CD14-positive monocyte (primary cell): ENCODE data around the gene SLC12A8. TPM values are rescaled to one million over a fixed set of nuclear protein-coding genes. Genes with fewer than 3 reads are reported as not detected.

Source experiments
- DNase-seq, 3 donors: peaks; one replicate each; pipeline ENCODE4 v3.0.0-alpha.2; 2011 to 2022
- H2AFZ ChIP-seq: 2 replicates; pipeline ENCODE4 v1.6.0; 2012; ENCODE audit warnings: mild to moderate bottlenecking, low read depth, low read length, inconsistent platforms; ENCODE audit not compliant: insufficient read depth, poor library complexity, severe bottlenecking
- H3K27ac ChIP-seq, 2 donors: 1 replicate in 1 of 2; 2 replicates in 1 of 2; pipeline ENCODE4 v1.5.1; 2012 to 2013; ENCODE audit warnings: low read length in 2 of 2, control low read depth in 1 of 2, inconsistent platforms in 1 of 2, low read depth in 1 of 2, mild to moderate bottlenecking in 1 of 2
- H3K27me3 ChIP-seq, 2 donors: one replicate each; pipeline versions ENCODE4 v1.6.0 to v1.6.1; 2011 to 2013; ENCODE audit warnings: low read length in 2 of 2; ENCODE audit not compliant: control insufficient read depth in 2 of 2, insufficient read depth in 2 of 2
- H3K36me3 ChIP-seq, 2 donors: replicated peaks in 1 of 2; 1 replicate in 1 of 2; 2 replicates in 1 of 2; pipeline versions ENCODE4 v1.5.1 to v1.6.1; 2012 to 2013; ENCODE audit warnings: low read length in 2 of 2, control low read depth in 1 of 2, inconsistent platforms in 1 of 2, mild to moderate bottlenecking in 1 of 2; ENCODE audit not compliant: insufficient read depth in 2 of 2, control insufficient read depth in 1 of 2
- H3K4me1 ChIP-seq, 2 donors: 1 replicate in 1 of 2; 2 replicates in 1 of 2; pipeline versions ENCODE4 v1.5.1 to v1.6.1; 2012 to 2013; ENCODE audit warnings: low read length in 2 of 2, control low read depth in 1 of 2, inconsistent platforms in 1 of 2, mild to moderate bottlenecking in 1 of 2, moderate library complexity in 1 of 2; ENCODE audit not compliant: insufficient read depth in 2 of 2, control insufficient read depth in 1 of 2
- H3K4me2 ChIP-seq: replicated peaks from 2 replicates; pipeline ENCODE3; 2012; ENCODE audit warnings: low read length, moderate library complexity, mild to moderate bottlenecking; ENCODE audit not compliant: poor library complexity, severe bottlenecking; ENCODE audit errors: extremely low read depth
- H3K4me3 ChIP-seq, 3 experiments: fragments of 200-600 bp in 1 of 3; sonication (generic) in 1 of 3; replicated peaks in 1 of 3; 1 replicate in 2 of 3; 2 replicates in 1 of 3; pipeline ENCODE4 v1.5.1; 2011 to 2013; ENCODE audit warnings: low read length in 3 of 3, mild to moderate bottlenecking in 3 of 3, control low read depth in 2 of 3, low read depth in 2 of 3, inconsistent platforms in 1 of 3, moderate library complexity in 1 of 3
- H3K79me2 ChIP-seq: 2 replicates; pipeline ENCODE4 v1.6.0; 2012; ENCODE audit warnings: mild to moderate bottlenecking, control low read depth, inconsistent platforms, low read length, moderate library complexity; ENCODE audit not compliant: insufficient read depth
- H3K9ac ChIP-seq: 2 replicates; pipeline ENCODE4 v1.6.0; 2017; ENCODE audit warnings: low read length, mild to moderate bottlenecking; ENCODE audit not compliant: insufficient read depth, poor library complexity, severe bottlenecking
- H3K9me3 ChIP-seq, 2 donors: replicated peaks in 1 of 2; 1 replicate in 1 of 2; 2 replicates in 1 of 2; pipeline versions ENCODE4 v1.5.1 to v1.6.1; 2012 to 2013; ENCODE audit warnings: low read length in 2 of 2, control low read depth in 1 of 2; ENCODE audit not compliant: control insufficient read depth in 1 of 2, insufficient read depth in 1 of 2
- H4K20me1 ChIP-seq: 2 replicates; pipeline ENCODE4 v1.6.0; 2012; ENCODE audit warnings: mild to moderate bottlenecking, low read length, control low read depth, moderate library complexity; ENCODE audit not compliant: insufficient read depth
- H3K27ac Mint-ChIP-seq, 7 donors: one replicate each; pipeline ENCODE4 v1.8.0; 2020; ENCODE audit warnings: mild to moderate bottlenecking in 7 of 7, mixed read lengths in 7 of 7, moderate library complexity in 6 of 7, inconsistent platforms in 2 of 7
- H3K27me3 Mint-ChIP-seq, 3 donors: one replicate each; pipeline ENCODE4 v1.8.0; 2021 to 2022; ENCODE audit warnings: low read depth in 3 of 3, mild to moderate bottlenecking in 3 of 3, mixed read lengths in 3 of 3, moderate library complexity in 3 of 3, inconsistent platforms in 1 of 3
- H3K36me3 Mint-ChIP-seq, 2 donors: one replicate each; pipeline ENCODE4 v1.8.0; 2020; ENCODE audit warnings: mixed read lengths in 2 of 2, inconsistent platforms in 1 of 2, mild to moderate bottlenecking in 1 of 2
- H3K4me1 Mint-ChIP-seq: one replicate; pipeline ENCODE4 v1.8.0; 2020; ENCODE audit warnings: mild to moderate bottlenecking, mixed read lengths
- H3K4me3 Mint-ChIP-seq, 2 donors: one replicate each; pipeline ENCODE4 v1.8.0; 2020; ENCODE audit warnings: mild to moderate bottlenecking in 2 of 2, mixed read lengths in 2 of 2, moderate library complexity in 1 of 2
- H3K9me3 Mint-ChIP-seq, 7 donors: one replicate each; pipeline ENCODE4 v1.8.0; 2020 to 2022; ENCODE audit warnings: mixed read lengths in 7 of 7, mild to moderate bottlenecking in 6 of 7, moderate library complexity in 6 of 7, inconsistent platforms in 2 of 7
- CTCF ChIP-seq: fragments of 200-600 bp; IDR thresholded peaks from one replicate; pipeline ENCODE4 v1.8.0; 2022; ENCODE audit warnings: antibody characterized with exemption, mild to moderate bottlenecking
- WGBS: methylation state at CpG from one replicate; pipeline ENCODE4 v1.1.5; 2013; ENCODE audit warnings: missing lambda C conversion rate; ENCODE audit not compliant: insufficient coverage; 5-methylcytosine and 5-hydroxymethylcytosine counted together
- intact Hi-C, 2 donors: fragments of 100-400 bp; cut with micrococcal nuclease; formaldehyde crosslinking; loops; one replicate each; pipeline versions ENCODE4 v1.15.0 to v1.15.1; 2023
- polyA minus RNA-seq: library from RNA; depleted of rRNA, polyadenylated mRNA; stranded (reverse); fragments of >200 nt; gene quantifications from 2 replicates; pipeline ENCODE4 v1.2.3, GENCODE V29; 2012
- polyA plus RNA-seq, 3 donors: library from polyadenylated mRNA; depleted of rRNA in 1 of 3; unstranded in 2 of 3; stranded (reverse) in 1 of 3; fragments of 300-500 nt in 2 of 3; fragments of >200 nt in 1 of 3; fragmentation: Illumina TruSeq in 2 of 3; gene quantifications; 1 replicate in 2 of 3; 2 replicates in 1 of 3; pipeline ENCODE4 v1.2.3, GENCODE V29; 2012 to 2021
- total RNA-seq, 12 experiments: library from RNA in 1 of 12; stranded (reverse) in 1 of 12; fragments of 120-200 nt in 1 of 12; gene quantifications; one replicate each; pipeline ENCODE4 v1.2.4 and lab custom pipeline; 2013 to 2026; ENCODE audit warnings: mixed read lengths in 6 of 12, inconsistent platforms in 1 of 12

Gene SLC12A8
- 0.31 TPM for total RNA-seq (2013)
- polyA plus RNA-seq (under 1 TPM; 0.23 to 0.46 (median 0.35) TPM), polyA minus RNA-seq (under 0.01 and 0.08 TPM in 2 replicates), total RNA-seq (lab: John Stamatoyannopoulos, UW) (0.28 to 2.8 (median 1.8) reads per million in 11 experiments)

- peaks cover 54 to 59% of the 10 kb centered on the region in 2 donors for H3K27me3 ChIP-seq
- Mint-ChIP-seq H3K4me3 (peak within 1 kb of the TSS in 1 of 2 donors; percentile 82), H3K4me1 (peaks cover 13% of the 10 kb centered on the region), H3K9me3 (peaks cover 0 to 9% (median 2%) of the 10 kb centered on the region in 7 donors), H3K27me3 (peaks cover 56 to 77% (median 62%) of the 10 kb centered on the region in 3 donors), H3K36me3 (peaks cover 0 to 2% of the 10 kb centered on the region in 2 donors), H3K27ac (no peak within 1 kb of the TSS)
- H3K36me3 ChIP-seq: no peaks in the 10 kb centered on the region
- no peak for TF ChIP-seq CTCF
- no peak for DNase-seq
- H3K4me3 ChIP-seq: no peak within 1 kb of the TSS
- peaks cover 0 to 8% of the 10 kb centered on the region in 2 donors for H3K4me1 ChIP-seq
- no peaks in the 10 kb centered on the region for H4K20me1 ChIP-seq
- peaks cover 0 to 5% of the 10 kb centered on the region in 2 donors for H3K9me3 ChIP-seq
- WGBS: 3% methylated on average over 29 of the region's 55 CpGs
- H3K9ac ChIP-seq: no peak within 1 kb of the TSS
- intact Hi-C loops: no loop called here
- H3K27ac ChIP-seq: no peak within 1 kb of the TSS
- no peak within 1 kb of the TSS for H2AFZ ChIP-seq
- no peaks in the 10 kb centered on the region for H3K79me2 ChIP-seq
- peak within 1 kb of the TSS; percentile 50 for H3K4me2 ChIP-seq
Observed at GRCh38 chr3:125212509-125213363, at the start of gene SLC12A8. TSS of gene SLC12A8 (minus strand) at chr3:125212748. CDS start at chr3:125211349, 1,399 bp downstream.

- H3K4me3 ChIP-seq: no peak overlapping the region
- WGBS: no CpG with 5 or more reads among the region's 1 CpG
- H3K9ac ChIP-seq: no peak overlapping the region
- no peak overlapping the region for H3K4me2 ChIP-seq
- no peak overlapping the region for H3K27ac Mint-ChIP-seq
- peaks cover 4 to 10% (median 6%) of the 10 kb centered on the region in 3 donors for H3K27me3 Mint-ChIP-seq
- H3K4me1 Mint-ChIP-seq: peaks cover 16% of the 10 kb centered on the region
- no peak overlapping the region for H2AFZ ChIP-seq
- peaks cover 13% of the 10 kb centered on the region in 2 donors for H3K4me1 ChIP-seq
- H3K9me3 Mint-ChIP-seq: peaks cover 0 to 2% (median 0%) of the 10 kb centered on the region in 7 donors
- peaks cover 90% of the 10 kb centered on the region for H4K20me1 ChIP-seq
- H3K27ac ChIP-seq: no peak overlapping the region
- H3K4me3 Mint-ChIP-seq: no peak overlapping the region
- TF ChIP-seq CTCF: no peak
- H3K36me3 ChIP-seq: peaks cover 3 to 34% of the 10 kb centered on the region in 2 donors
- intact Hi-C loops: no loop called here
- no peaks in the 10 kb centered on the region for H3K9me3 ChIP-seq
- DNase-seq: no peak
- H3K79me2 ChIP-seq: no peaks in the 10 kb centered on the region
- H3K36me3 Mint-ChIP-seq: peaks cover 54 to 61% of the 10 kb centered on the region in 2 donors
- peaks cover 2 to 6% of the 10 kb centered on the region in 2 donors for H3K27me3 ChIP-seq
Observed at GRCh38 chr3:125262161-125262560, 49.6 kb upstream of the SLC12A8 start.
